ENCODE results near the gene EPB41.

The EPB41 gene

DNA sequence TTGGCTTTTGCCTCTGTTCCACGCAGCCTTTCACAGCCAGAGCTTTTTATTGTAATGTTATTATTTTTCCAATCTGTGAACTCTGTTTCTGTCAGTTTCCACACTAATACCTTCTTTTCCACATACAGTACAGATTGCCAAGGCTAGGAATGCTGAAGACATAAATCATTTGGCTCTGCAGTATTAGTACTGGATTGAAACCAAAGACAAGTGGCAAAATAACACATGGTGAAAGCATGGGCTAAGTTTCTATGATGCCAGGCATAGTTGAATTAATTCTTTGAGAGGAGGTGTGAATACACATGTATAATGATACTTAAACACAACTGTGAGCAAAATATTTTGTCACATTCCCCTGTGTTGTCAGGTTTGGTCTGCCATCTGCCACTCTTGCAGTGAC is 135.8 kb downstream of the EPB41 start:
- no peak for DNase-seq (ENCODE audit: low spot score)
- no peak overlapping the region for H3K27ac ChIP-seq
- CTCF ChIA-PET: interaction anchor here (0.6 kb wide), 1 partner anchor 64 kb away, joined by 3 read pairs; no protein-coding TSS in a partner anchor
- POLR2A ChIA-PET (ENCODE audit: low non-redundant PET): no interaction called here
- TF ChIP-seq, protein P1, sequence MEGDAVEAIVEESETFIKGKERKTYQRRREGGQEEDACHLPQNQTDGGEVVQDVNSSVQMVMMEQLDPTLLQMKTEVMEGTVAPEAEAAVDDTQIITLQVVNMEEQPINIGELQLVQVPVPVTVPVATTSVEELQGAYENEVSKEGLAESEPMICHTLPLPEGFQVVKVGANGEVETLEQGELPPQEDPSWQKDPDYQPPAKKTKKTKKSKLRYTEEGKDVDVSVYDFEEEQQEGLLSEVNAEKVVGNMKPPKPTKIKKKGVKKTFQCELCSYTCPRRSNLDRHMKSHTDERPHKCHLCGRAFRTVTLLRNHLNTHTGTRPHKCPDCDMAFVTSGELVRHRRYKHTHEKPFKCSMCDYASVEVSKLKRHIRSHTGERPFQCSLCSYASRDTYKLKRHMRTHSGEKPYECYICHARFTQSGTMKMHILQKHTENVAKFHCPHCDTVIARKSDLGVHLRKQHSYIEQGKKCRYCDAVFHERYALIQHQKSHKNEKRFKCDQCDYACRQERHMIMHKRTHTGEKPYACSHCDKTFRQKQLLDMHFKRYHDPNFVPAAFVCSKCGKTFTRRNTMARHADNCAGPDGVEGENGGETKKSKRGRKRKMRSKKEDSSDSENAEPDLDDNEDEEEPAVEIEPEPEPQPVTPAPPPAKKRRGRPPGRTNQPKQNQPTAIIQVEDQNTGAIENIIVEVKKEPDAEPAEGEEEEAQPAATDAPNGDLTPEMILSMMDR (conservative IDR thresholded peaks at IDR 0.05; ENCODE audit: low read depth): no peak

- no peak for DNase-seq (ENCODE audit: low spot score)
- ChIA-PET POLR2A (ENCODE audit: low non-redundant PET) (no interaction called here), CTCF (no interaction called here)
- no peak overlapping the region for H3K27ac ChIP-seq
- TF ChIP-seq, protein P1 (conservative IDR thresholded peaks at IDR 0.05; ENCODE audit: low read depth): no peak
These were observed 137.7 kb downstream of the EPB41 start for GRCh38 chr1:29052100-29052499.

- DNase-seq (ENCODE audit: low spot score): no peak
- no peak overlapping the region for H3K27ac ChIP-seq
- ChIA-PET POLR2A (ENCODE audit: low non-redundant PET) (interaction anchor here (0.6 kb wide), 1 partner anchor 168 kb away, joined by 3 read pairs; no protein-coding TSS in a partner anchor), CTCF (interaction anchor here (1.0 kb wide), 1 partner anchor 8 kb away, joined by 3 read pairs; no protein-coding TSS in a partner anchor)
- TF ChIP-seq, protein P1 (conservative IDR thresholded peaks at IDR 0.05; ENCODE audit: low read depth): no peak
These were observed 138.6 kb downstream of the EPB41 start for GRCh38 chr1:29052941-29053340.

- CTCF ChIA-PET: interaction anchor here (1.0 kb wide), 1 partner anchor 8 kb away, joined by 7 read pairs; no protein-coding TSS in a partner anchor
- no peak for DNase-seq (ENCODE audit: low spot score)
- POLR2A ChIA-PET (ENCODE audit: low non-redundant PET): no interaction called here
These were observed 140.8 kb downstream of the EPB41 start for GRCh38 chr1:29055160-29055559.

DNA sequence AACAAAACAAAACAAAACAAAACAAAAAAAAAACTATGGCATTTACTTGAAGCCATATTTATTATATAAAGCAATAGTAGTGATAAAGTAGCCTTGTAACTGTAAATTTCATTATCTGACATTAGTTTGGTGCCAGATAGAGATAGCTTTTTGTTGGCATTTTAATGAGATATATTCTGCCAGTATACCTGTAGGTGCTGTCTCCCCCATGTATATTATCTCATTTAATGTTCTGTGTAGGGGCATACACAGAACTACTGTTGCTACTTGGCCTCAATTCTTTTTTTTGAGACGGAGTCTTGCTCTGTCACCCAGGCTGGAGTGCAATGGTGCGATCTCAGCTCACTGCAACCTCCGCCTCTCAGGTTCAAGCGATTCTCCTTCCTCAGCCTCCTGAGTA is 141.9 kb downstream of the EPB41 start:
- POLR2A ChIA-PET (ENCODE audit: low non-redundant PET): no interaction called here
- CTCF ChIA-PET: no interaction called here
- TF ChIP-seq, protein P1 (conservative IDR thresholded peaks at IDR 0.05; ENCODE audit: low read depth): no peak
- no peak for DNase-seq (ENCODE audit: low spot score)
- H3K27ac ChIP-seq: no peak overlapping the region

More at GRCh38 chr1:29055160-29055559, 140.8 kb downstream of the EPB41 start:
- TF ChIP-seq, protein P1 (conservative IDR thresholded peaks at IDR 0.05; ENCODE audit: low read depth): no peak
- H3K27ac ChIP-seq: no peak overlapping the region

DNA sequence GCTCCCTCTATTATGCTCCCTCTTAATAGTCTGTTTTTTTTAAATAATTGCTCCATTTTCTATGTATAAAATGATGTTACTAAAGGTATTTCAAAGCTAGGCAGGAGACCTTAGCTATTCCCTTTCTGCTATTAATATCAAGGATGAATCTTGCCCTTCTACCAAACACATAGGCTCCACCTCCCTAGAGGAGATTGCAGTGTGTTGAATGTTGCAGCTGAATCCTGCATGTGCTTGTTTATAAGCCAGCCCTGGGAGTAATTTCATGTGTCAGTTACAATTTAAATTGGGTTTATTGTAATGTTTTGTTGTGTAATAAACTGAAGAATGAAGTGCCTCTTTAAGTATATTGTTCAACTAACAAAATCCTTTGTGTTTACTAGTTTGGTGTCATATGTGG is 143.3 kb downstream of the EPB41 start:
- ChIA-PET CTCF (interaction anchor here (0.6 to 0.7 kb wide), 2 partner anchors 648 to 1322 kb away, joined by 3 to 5 read pairs; no protein-coding TSS in a partner anchor), POLR2A (ENCODE audit: low non-redundant PET) (no interaction called here)
- no peak for DNase-seq (ENCODE audit: low spot score)
- H3K27ac ChIP-seq: no peak overlapping the region
- TF ChIP-seq, protein P1 (conservative IDR thresholded peaks at IDR 0.05; ENCODE audit: low read depth): no peak

Data from RWPE1 (cell line).